ENCODE results near the gene EEF1AKMT2. TPM values are rescaled to one million over a fixed set of nuclear protein-coding genes. Genes with fewer than 3 reads are reported as not detected.

EEF1AKMT2 gene
- polyA plus RNA-seq, 1 of the 3 experiments (the other 2 are of a cell fraction) = 14.0 TPM

GRCh38 chr10:124745673-124746072, 46.0 kb downstream of the EEF1AKMT2 start:
- Histone ChIP-seq H3K9ac (no peak overlapping the region), H3K9me2 (no peaks in the 10 kb centered on the region), H3K4me3 (ENCODE audit: low read depth in 2 of 2, low read length in 1 of 2) (no peak overlapping the region; a peak in 1 of 4 replicates), H3K27me3 (ENCODE audit: insufficient read depth) (no peaks in the 10 kb centered on the region), H3K4me2 (no peak overlapping the region), H3K79me2 (ENCODE audit: insufficient read depth) (peaks cover 4% of the 10 kb centered on the region; the same call in 1 of the 2 replicates), H3K9me3 (no peaks in the 10 kb centered on the region), H2AFZ (ENCODE audit: low read depth) (no peak overlapping the region), H3K36me3 (replicated peaks in 1 of 2; ENCODE audit: control insufficient read depth in 1 of 2, insufficient read depth in 2 of 2, low read length in 1 of 2) (peaks cover 9 to 12% of the 10 kb centered on the region in 2 experiments), H3K4me1 (ENCODE audit: control insufficient read depth in 1 of 2, insufficient read depth in 2 of 2, low read depth in 1 of 2, low read length in 1 of 2) (peaks cover 8 to 17% of the 10 kb centered on the region in 2 experiments; a peak in 2 of 4 replicates), H4K20me1 (ENCODE audit: insufficient read depth) (peaks cover 9% of the 10 kb centered on the region; the same call in 1 of the 2 replicates), H3K27ac (ENCODE audit: low read depth in 2 of 2, low read length in 1 of 2) (peak overlapping the region; percentile 34 to 43; a peak in 3 of 4 replicates), H3F3A (replicated peaks; ENCODE audit: insufficient read depth) (peaks cover 20% of the 10 kb centered on the region)
- WGBS (ENCODE audit: low lambda C conversion rate) = 33% methylated on average over 3 of the region's 3 CpGs
- ChIA-PET CTCF (interaction anchor here (0.6 to 6.5 kb wide), 37 partner anchors 9 to 356 kb away, joined by 3 to 105 read pairs (median 3); partner anchors contain the start of gene EEF1AKMT2), POLR2A (interaction anchor here (1.6 kb wide), 1 partner anchor 11 kb away, joined by 4 read pairs; no protein-coding TSS in a partner anchor)
- peak; percentile 60 for DNase-seq
- TF ChIP-seq NRF1 (IDR thresholded peaks at IDR 0.05; ENCODE audit: low read depth, low read length) (no peak), GABPA (IDR thresholded peaks at IDR 0.05; ENCODE audit: low read depth) (no peak), FOXM1 (IDR thresholded peaks at IDR 0.05; ENCODE audit: low read depth) (no peak), NFIC (IDR thresholded peaks at IDR 0.05; ENCODE audit: borderline replicate concordance) (no peak), PBX3 (IDR thresholded peaks at IDR 0.05) (no peak), FOXJ3 (CRISPR knock-in tag; IDR thresholded peaks at IDR 0.05) (no peak), EZH2phosphoT487 (IDR thresholded peaks at IDR 0.05; ENCODE audit: borderline replicate concordance, low read depth) (no peak), EP300 (IDR thresholded peaks at IDR 0.05; ENCODE audit: borderline replicate concordance in 1 of 2, low read depth in 1 of 2, low read length in 1 of 2) (no peak), RXRA (IDR thresholded peaks at IDR 0.05; ENCODE audit: borderline replicate concordance, low read depth) (no peak), SMC3 (IDR thresholded peaks at IDR 0.05; ENCODE audit: low read depth, low read length) (peak; percentile 49; the same call in 1 of the 2 replicates), CTCF (IDR thresholded peaks at IDR 0.05) (peak; percentile 63), MXI1 (IDR thresholded peaks at IDR 0.05; ENCODE audit: low read depth, low read length) (no peak), FOSL2 (IDR thresholded peaks at IDR 0.05; ENCODE audit: borderline replicate concordance, low read depth) (no peak), MAX (IDR thresholded peaks at IDR 0.05; ENCODE audit: low read depth) (no peak), TEAD4 (IDR thresholded peaks at IDR 0.05; ENCODE audit: borderline replicate concordance, insufficient read depth) (no peak), TCF12 (IDR thresholded peaks at IDR 0.05) (peak; percentile 55), TAF1 (IDR thresholded peaks at IDR 0.05; ENCODE audit: borderline replicate concordance, low read depth, low read length) (no peak), SIN3A (IDR thresholded peaks at IDR 0.05; ENCODE audit: borderline replicate concordance, low read depth, low read length) (no peak), MEF2A (IDR thresholded peaks at IDR 0.05; ENCODE audit: borderline replicate concordance, low read depth) (no peak), USF2 (IDR thresholded peaks at IDR 0.05; ENCODE audit: borderline replicate concordance, low read depth, low read length) (no peak), YY1 (IDR thresholded peaks at IDR 0.05; ENCODE audit: low read depth) (no peak), POLR2AphosphoS5 (IDR thresholded peaks at IDR 0.05; ENCODE audit: low read depth, low read length) (no peak)
- TF ChIP-seq, protein P1, sequence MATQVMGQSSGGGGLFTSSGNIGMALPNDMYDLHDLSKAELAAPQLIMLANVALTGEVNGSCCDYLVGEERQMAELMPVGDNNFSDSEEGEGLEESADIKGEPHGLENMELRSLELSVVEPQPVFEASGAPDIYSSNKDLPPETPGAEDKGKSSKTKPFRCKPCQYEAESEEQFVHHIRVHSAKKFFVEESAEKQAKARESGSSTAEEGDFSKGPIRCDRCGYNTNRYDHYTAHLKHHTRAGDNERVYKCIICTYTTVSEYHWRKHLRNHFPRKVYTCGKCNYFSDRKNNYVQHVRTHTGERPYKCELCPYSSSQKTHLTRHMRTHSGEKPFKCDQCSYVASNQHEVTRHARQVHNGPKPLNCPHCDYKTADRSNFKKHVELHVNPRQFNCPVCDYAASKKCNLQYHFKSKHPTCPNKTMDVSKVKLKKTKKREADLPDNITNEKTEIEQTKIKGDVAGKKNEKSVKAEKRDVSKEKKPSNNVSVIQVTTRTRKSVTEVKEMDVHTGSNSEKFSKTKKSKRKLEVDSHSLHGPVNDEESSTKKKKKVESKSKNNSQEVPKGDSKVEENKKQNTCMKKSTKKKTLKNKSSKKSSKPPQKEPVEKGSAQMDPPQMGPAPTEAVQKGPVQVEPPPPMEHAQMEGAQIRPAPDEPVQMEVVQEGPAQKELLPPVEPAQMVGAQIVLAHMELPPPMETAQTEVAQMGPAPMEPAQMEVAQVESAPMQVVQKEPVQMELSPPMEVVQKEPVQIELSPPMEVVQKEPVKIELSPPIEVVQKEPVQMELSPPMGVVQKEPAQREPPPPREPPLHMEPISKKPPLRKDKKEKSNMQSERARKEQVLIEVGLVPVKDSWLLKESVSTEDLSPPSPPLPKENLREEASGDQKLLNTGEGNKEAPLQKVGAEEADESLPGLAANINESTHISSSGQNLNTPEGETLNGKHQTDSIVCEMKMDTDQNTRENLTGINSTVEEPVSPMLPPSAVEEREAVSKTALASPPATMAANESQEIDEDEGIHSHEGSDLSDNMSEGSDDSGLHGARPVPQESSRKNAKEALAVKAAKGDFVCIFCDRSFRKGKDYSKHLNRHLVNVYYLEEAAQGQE (IDR thresholded peaks at IDR 0.05; ENCODE audit: low read depth, low read length) = no peak
- TF ChIP-seq, protein P2, sequence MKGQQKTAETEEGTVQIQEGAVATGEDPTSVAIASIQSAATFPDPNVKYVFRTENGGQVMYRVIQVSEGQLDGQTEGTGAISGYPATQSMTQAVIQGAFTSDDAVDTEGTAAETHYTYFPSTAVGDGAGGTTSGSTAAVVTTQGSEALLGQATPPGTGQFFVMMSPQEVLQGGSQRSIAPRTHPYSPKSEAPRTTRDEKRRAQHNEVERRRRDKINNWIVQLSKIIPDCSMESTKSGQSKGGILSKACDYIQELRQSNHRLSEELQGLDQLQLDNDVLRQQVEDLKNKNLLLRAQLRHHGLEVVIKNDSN (IDR thresholded peaks at IDR 0.05; ENCODE audit: borderline replicate concordance, low read depth) = no peak

Data from SK-N-SH (cell line).